Activated CD4-positive, alpha-beta memory T cell treated with anti-CD3 and anti-CD28 coated beads, Interleukin-2, amount 10 ng/mL, durations not matched to agents 7 days and 5 days (primary cell): Measurements from ENCODE around the gene PCDHB13. TPM values are rescaled to one million over a fixed set of nuclear protein-coding genes. Genes with fewer than 3 reads are reported as not detected.

Experiments used
- CTCF ChIA-PET: fragments of 350-600 bp; sonication (Branson Sonifier 250); formaldehyde crosslinking; loops from one replicate; lab custom pipeline; 2021; ENCODE audit warnings: antibody characterized with exemption, inconsistent platforms; lab: Charles Lee
- POLR2A ChIA-PET: fragments of 350-600 bp; sonication (Branson Sonifier 250); formaldehyde crosslinking; loops from one replicate; lab custom pipeline; 2021; ENCODE audit warnings: antibody characterized with exemption; lab: Charles Lee
- DNase-seq: peaks from one replicate; pipeline ENCODE4 v3.0.0-alpha.2; 2020
- H3K27ac Mint-ChIP-seq: one replicate; pipeline ENCODE4 v1.8.0; 2021; ENCODE audit warnings: mild to moderate bottlenecking, mixed read lengths
- H3K27me3 Mint-ChIP-seq: one replicate; pipeline ENCODE4 v1.8.0; 2021; ENCODE audit warnings: mixed read lengths
- H3K36me3 Mint-ChIP-seq: one replicate; pipeline ENCODE4 v1.8.0; 2021; ENCODE audit warnings: low read depth, mixed read lengths
- H3K4me1 Mint-ChIP-seq: one replicate; pipeline ENCODE4 v1.8.0; 2021; ENCODE audit warnings: mixed read lengths
- H3K4me3 Mint-ChIP-seq: one replicate; pipeline ENCODE4 v1.8.0; 2021; ENCODE audit warnings: mild to moderate bottlenecking, mixed read lengths
- H3K9me3 Mint-ChIP-seq: one replicate; pipeline ENCODE4 v1.8.0; 2021; ENCODE audit warnings: mixed read lengths
- total RNA-seq, 2 experiments: library from RNA; stranded (reverse); gene quantifications; one replicate each; pipeline ENCODE4 v1.2.3, GENCODE V29; 2021

The PCDHB13 gene
- total RNA-seq, 2 experiments from 2014 or later, result not detected

DNA sequence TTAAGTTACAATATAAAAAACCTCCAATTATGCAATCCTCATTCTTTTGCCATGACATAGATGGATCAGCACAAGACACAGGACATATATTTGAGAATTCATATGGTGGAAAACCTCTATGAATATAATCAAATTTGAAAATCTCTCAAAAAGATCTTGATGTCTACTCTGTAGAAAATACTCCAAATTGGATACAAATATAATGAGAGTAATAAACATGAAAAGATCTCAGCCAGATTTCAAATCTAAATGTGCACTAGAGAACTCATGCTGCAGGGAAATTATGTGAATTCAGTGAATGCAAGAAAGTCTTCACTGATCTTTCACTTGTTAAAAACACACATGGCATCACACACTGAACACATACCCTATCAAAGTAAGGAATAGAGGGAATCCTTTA is 45.2 kb downstream of the PCDHB13 start:
- Mint-ChIP-seq H3K36me3 (peaks cover 17% of the 10 kb centered on the region), H3K27ac (no peak overlapping the region), H3K4me1 (no peaks in the 10 kb centered on the region), H3K27me3 (no peaks in the 10 kb centered on the region), H3K4me3 (no peak overlapping the region), H3K9me3 (peaks cover 69% of the 10 kb centered on the region)
- CTCF ChIA-PET, result no interaction called here
- no peak for DNase-seq
- POLR2A ChIA-PET, result no interaction called here

DNA sequence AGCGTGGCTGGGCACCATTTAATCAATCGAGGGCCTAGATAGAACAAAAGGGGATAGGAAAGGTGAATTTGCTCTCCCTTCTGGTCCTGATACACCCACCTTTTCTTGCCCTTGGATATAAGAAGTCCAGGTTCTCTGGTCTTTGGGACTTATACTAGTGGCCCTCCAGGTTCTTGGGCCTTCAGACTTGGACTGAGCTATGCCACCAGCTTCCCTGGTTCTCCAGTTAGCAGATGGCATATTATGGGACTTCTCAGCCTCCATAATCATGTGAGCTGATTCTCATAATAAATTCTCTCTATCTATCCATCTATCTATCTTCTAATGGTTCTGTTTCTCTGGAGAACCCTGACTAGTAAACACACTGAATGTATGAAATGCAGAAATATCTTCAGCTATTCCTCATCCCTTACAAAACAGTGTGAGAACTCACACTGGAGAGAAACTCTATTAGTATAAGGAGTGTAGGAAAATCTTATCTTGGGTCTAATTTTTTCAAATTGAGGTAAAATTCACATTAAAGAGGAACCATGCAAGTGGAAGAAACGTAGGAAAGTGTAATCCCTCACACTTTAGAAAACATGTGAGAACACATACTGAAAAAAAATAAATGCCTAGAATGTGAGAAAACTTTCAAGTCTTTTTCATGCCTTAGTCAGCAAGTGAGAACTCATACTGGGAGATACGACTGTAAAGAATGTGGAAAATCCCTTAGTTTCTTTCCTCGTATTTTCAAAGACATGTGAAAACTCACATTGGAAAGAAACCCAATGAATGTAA is 46.9 kb downstream of the PCDHB13 start:
- POLR2A ChIA-PET, result interaction anchor here (1.5 kb wide), 1 partner anchor 59 kb away, joined by 4 read pairs; no protein-coding TSS in a partner anchor
- DNase-seq, result no peak
- Mint-ChIP-seq H3K4me1 (no peaks in the 10 kb centered on the region), H3K9me3 (peaks cover 65% of the 10 kb centered on the region), H3K36me3 (peaks cover 16% of the 10 kb centered on the region), H3K27ac (no peak overlapping the region), H3K27me3 (no peaks in the 10 kb centered on the region), H3K4me3 (no peak overlapping the region)
- CTCF ChIA-PET, result no interaction called here

DNA sequence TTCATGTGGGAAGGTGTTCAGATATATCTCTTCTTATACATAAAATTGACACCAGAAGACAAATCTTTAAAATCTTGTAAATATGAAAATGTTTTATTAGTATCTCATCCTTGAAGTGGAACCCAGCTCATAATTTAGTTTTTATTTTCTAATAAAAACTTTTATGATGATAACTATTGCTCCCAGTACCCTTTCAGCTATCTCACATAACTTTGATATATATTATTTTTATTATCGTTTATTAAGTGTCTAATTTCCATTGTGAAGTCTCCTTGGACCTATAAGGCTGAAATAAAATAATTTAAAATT is 47.5 kb downstream of the PCDHB13 start:
- Mint-ChIP-seq H3K27me3 (no peaks in the 10 kb centered on the region), H3K4me1 (no peaks in the 10 kb centered on the region), H3K9me3 (peaks cover 65% of the 10 kb centered on the region), H3K27ac (no peak overlapping the region), H3K4me3 (no peak overlapping the region), H3K36me3 (peaks cover 16% of the 10 kb centered on the region)
- POLR2A ChIA-PET, result interaction anchor here (1.5 kb wide), 1 partner anchor 59 kb away, joined by 4 read pairs; no protein-coding TSS in a partner anchor
- CTCF ChIA-PET, result no interaction called here
- no peak for DNase-seq

Other genes with a start within 250 kb of the PCDHB13 start
- gene PCDHAC2, start 247.4 kb upstream of the PCDHB13 start, total RNA-seq, result not detected
- not detected for gene PCDHB1, start 162.5 kb upstream of the PCDHB13 start, total RNA-seq
- under 1 TPM in 1 of 2 experiments, not detected in 1; 0.20 TPM for gene PCDHB2, start 119.3 kb upstream of the PCDHB13 start, total RNA-seq
- not detected for gene PCDHB3, start 113.4 kb upstream of the PCDHB13 start, total RNA-seq
- not detected for gene PCDHB4, start 92.1 kb upstream of the PCDHB13 start, total RNA-seq
- gene PCDHB5, start 78.7 kb upstream of the PCDHB13 start, total RNA-seq, result not detected
- gene PCDHB6, start 63.9 kb upstream of the PCDHB13 start, total RNA-seq, result not detected
- gene PCDHB7, start 41.3 kb upstream of the PCDHB13 start, total RNA-seq, result not detected
- not detected for gene PCDHB8, start 36.1 kb upstream of the PCDHB13 start, total RNA-seq
- not detected for gene PCDHB16, start 31.5 kb upstream of the PCDHB13 start, total RNA-seq
- gene PCDHB9, start 26.8 kb upstream of the PCDHB13 start, total RNA-seq, result not detected
- gene PCDHB10, start 21.6 kb upstream of the PCDHB13 start, total RNA-seq, result not detected
- not detected for gene PCDHB11, start 14.3 kb upstream of the PCDHB13 start, total RNA-seq
- not detected for gene PCDHB12, start 5.2 kb upstream of the PCDHB13 start, total RNA-seq
- not detected for gene PCDHB14, start 9.4 kb downstream of the PCDHB13 start, total RNA-seq
- not detected for gene PCDHB15, start 31.5 kb downstream of the PCDHB13 start, total RNA-seq
- under 1 TPM; 0.38 to 0.50 TPM for gene SLC25A2, start 90.1 kb downstream of the PCDHB13 start, total RNA-seq
- 10 to 100 TPM; 74.3 to 75.1 TPM for gene TAF7, start 106.9 kb downstream of the PCDHB13 start, total RNA-seq
- under 1 TPM in 1 of 2 experiments, not detected in 1; 0.05 TPM for gene PCDHGA1, start 116.6 kb downstream of the PCDHB13 start, total RNA-seq
- gene PCDHGA2, start 124.8 kb downstream of the PCDHB13 start, total RNA-seq, result under 1 TPM in 1 of 2 experiments, not detected in 1; 0.05 TPM
- gene PCDHGA3, start 129.9 kb downstream of the PCDHB13 start, total RNA-seq, result not detected
- gene PCDHGB1, start 136.2 kb downstream of the PCDHB13 start, total RNA-seq, result under 1 TPM in 1 of 2 experiments, not detected in 1; 0.13 TPM
- under 1 TPM; 0.08 to 0.10 TPM for gene PCDHGA4, start 141.1 kb downstream of the PCDHB13 start, total RNA-seq
- gene PCDHGB2, start 146.1 kb downstream of the PCDHB13 start, total RNA-seq, result under 1 TPM; 0.18 to 0.23 TPM
- not detected for gene PCDHGA5, start 150.2 kb downstream of the PCDHB13 start, total RNA-seq
- under 1 TPM; 0.10 to 0.25 TPM for gene PCDHGB3, start 156.3 kb downstream of the PCDHB13 start, total RNA-seq
- gene PCDHGA6, start 160.0 kb downstream of the PCDHB13 start, total RNA-seq, result under 1 TPM; 0.10 TPM
- under 1 TPM in 1 of 2 experiments, not detected in 1; 0.08 TPM for gene PCDHGA7, start 168.8 kb downstream of the PCDHB13 start, total RNA-seq
- not detected for gene PCDHGB4, start 173.8 kb downstream of the PCDHB13 start, total RNA-seq
- gene PCDHGA8, start 178.7 kb downstream of the PCDHB13 start, total RNA-seq, result not detected
- not detected for gene PCDHGB5, start 184.0 kb downstream of the PCDHB13 start, total RNA-seq
- not detected for gene PCDHGA9, start 188.9 kb downstream of the PCDHB13 start, total RNA-seq
- gene PCDHGB6, start 194.1 kb downstream of the PCDHB13 start, total RNA-seq, result not detected
- under 1 TPM in 1 of 2 experiments, not detected in 1; 0.05 TPM for gene PCDHGA10, start 199.1 kb downstream of the PCDHB13 start, total RNA-seq
- gene PCDHGB7, start 203.8 kb downstream of the PCDHB13 start, total RNA-seq, result under 1 TPM in 1 of 2 experiments, not detected in 1; 0.08 TPM
- gene PCDHGA11, start 207.1 kb downstream of the PCDHB13 start, total RNA-seq, result not detected
- not detected for gene PCDHGA12, start 216.6 kb downstream of the PCDHB13 start, total RNA-seq